PC-9 (cell line): ENCODE data around the gene HAP1.

Experiments used
- CTCF ChIP-seq: fragments of 200-600 bp; sonication (generic); conservative IDR thresholded peaks from 2 replicates; pipeline ENCODE4 v1.6.1; 2017; ENCODE audit warnings: mixed run types, antibody characterized with exemption, mild to moderate bottlenecking, moderate library complexity
- EZH2 ChIP-seq: fragments of 200-600 bp; sonication (generic); IDR thresholded peaks from 2 replicates; pipeline ENCODE4 v1.8.0; 2017; ENCODE audit warnings: antibody characterized with exemption, low read depth

- no peak for TF ChIP-seq CTCF
- no peak for TF ChIP-seq EZH2
Observed at GRCh38 chr17:41758601-41759000, 24.2 kb upstream of the HAP1 start.
